HG02610 (cell line): ENCODE results near the gene GMDS.

Experiments
- ATAC-seq: cut with Tn5 transposase; IDR thresholded peaks from one replicate; pipeline ENCODE4 v1.9.1; 2021; ENCODE audit warnings: mild to moderate bottlenecking, moderate library complexity; ENCODE audit not compliant: unreplicated experiment

The GMDS gene

DNA sequence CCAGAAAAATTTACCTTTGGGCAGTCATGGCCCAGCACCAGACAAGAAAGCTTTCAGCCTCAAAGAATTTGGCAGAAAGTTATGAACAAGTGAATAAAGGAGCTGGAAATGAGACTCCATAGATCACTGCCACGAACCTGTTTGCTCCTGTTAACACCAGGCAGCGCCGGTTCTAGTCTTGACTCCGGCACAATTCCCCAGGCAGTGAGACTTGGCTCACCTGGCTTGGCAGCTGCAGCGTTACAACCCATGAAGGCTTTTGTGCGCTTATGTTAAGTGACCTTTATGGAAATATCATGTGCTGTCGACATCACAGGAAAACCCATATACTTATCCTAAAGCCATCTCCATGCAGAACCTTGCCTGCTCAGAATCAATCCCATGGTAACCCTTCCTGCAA, 657.9 kb downstream of the GMDS start:
- ATAC-seq, result no peak

DNA sequence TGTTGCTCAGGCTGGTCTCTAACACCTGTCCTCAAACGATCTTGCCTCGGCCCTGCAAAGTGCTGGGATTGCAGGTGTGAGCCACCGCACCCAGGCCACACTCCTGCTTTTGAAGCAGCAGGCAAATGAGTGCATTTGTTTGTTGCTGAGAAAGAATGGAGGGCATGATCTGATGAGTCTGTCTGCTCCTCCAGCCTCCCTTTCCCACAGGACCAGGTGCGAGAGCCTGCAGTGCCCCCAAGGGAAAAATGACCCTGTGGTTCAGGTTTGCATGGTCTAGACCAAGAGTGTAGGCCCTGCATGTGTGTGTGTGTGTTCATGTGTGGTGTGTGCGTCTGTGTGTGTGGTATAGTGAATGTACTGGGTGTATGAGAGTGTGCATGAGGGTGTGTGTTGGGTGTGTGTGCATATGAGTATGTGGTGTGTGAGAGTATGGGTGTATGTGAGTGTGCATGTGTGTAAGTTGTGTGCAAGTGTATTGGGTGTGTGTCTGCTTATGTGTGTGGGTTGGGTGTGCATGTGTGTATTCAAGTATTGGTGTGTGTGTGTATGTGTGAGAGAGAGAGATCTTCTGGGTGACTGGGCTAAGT, 658.4 kb downstream of the GMDS start:
- ATAC-seq, result no peak

DNA sequence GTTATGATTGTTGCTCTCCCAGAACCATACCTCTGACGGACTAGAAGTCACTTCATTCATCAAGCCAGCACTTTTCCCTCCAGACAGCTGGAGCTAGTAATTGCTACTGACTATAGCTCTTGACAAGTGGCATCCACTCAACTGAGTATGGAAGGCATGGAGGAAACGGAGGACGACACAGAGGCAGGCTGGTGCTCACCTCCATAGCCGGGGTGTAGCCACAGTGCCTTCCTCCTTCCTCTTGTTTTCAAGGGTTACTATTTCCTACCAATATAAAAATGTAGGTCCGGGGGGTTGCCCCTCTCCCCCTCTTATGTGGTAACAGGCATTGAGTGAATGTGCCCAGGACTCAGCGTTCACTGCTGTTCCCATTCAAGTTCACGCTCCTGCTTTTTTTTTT, 659.1 kb downstream of the GMDS start:
- ATAC-seq, result no peak

DNA sequence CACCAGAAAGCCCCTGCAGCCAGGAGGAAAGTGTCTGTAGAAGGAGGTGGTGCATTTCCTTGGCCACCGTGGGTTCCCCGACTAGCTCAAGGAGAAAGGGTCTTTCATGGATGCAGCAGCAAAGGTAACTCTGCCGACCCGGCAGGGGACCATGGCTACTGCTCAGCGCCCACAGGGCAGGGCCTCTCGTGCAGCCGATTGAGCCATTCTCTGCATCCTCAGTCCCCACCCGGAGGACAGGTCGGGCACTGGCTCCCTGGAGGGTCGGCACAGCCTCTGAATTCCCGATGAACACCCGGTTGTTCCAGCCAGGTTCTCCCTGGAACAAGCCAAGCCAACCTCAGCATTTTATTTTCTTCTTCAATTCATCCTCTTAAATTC, 659.7 kb downstream of the GMDS start:
- no peak for ATAC-seq

DNA sequence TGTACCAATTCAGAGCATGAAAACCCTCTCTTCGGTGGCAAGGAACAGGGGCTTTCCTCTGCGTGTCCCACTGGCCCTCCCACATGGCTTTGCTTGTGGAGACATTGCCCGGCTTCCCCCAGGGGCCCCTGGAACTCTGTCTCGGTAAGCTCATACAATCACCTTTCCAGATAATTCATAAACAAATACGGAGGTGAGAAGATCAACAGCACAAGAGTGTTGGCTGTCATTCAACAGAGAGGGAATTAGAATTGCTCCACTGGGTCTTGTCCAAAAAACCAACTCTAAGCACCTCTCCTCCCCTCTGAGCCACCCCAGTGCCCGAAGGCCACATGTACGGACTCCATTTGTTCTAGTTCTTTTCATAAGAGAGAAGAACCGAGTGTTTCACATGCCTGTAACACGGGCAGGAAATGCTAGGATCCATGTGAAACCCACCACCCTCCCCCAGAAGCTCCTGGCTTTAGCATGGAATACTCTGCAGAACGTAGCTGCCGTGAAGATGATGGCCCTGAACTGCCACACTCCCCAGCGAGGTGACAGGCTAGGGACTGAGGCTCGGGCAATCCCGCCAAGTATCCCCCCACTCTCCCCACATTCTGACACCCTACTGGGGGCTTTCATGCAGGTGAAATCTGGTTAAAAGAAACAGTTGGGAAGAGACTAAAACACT, 660.3 kb downstream of the GMDS start:
- ATAC-seq, result no peak

DNA sequence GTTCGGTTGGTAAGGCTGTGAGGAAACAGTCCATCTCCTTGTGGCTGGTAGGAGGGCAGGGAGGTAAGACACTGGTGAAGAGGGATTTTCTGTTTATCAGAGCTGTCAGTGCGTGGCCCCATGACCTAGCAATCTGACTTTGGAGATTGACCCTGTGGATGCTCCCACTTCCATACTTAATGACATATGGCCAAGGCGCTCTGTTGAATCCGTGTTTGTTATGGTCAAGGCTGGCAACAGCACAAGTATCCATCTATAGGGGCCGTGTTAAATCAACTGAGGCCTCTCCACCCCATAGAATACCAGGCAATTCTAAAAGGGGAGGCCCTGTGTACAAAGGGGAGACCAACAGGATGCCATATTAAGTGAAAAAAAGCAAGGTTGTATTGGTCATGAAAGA, 661.3 kb downstream of the GMDS start:
- ATAC-seq, result no peak

DNA sequence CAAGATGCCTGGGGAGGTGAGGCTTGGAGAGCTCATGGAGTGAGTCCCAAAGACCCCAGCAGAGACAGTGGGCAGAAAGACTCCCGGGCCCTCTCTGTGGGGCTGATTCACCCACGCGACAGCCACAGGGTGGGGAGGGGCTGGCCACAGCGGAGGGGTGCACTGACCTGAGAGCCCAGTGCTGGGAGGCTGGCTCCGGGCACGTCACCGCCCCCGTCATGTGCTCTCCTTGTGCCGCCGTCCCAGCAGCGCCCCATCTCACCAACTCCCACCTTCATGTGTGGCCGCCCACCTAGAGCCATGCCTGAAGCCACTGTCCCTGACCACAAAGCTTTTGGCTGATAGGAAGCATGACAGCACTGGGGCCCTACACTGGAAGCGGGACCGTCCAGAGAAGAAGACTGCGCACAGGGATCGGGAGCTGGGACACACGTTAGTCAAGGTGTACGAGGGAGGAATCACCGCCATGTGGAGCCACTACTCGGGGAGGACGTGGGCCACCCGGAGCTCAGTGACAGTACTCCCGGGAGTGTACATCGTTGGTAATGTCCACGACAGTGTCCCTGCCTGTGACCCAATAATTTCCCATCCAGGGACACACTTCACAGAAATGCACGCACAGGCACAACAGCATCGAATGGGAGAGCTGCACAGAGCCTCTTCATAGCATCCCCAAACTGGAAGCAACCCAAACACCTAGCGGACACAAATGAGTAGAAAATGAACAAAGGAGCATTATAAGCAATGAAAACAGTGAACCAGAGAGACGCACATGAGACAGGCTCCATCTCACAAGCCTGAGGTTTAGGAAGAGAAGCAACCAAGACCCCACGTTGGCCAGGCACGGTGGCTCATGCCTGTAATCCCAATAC, 664.0 kb downstream of the GMDS start:
- ATAC-seq, result no peak

DNA sequence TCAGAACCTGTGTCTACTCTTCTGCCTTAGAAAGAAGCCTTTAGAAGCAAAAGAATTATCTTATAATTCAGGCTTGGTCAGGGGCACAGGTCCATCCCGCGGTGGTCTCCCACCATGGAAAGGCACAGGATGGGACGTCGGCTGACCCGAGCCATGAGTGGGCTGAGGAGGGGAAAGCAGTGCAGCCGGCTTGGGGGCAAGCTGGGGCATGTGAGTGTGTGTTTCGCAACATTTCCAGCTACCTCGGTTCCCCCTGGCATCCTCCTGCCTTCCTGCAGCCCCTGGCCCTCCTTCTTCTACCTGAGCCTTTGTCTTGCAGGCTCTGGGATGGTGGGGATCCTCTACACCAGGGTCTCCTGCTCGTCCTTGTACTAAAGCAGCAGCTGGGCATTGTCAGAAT, 664.8 kb downstream of the GMDS start:
- ATAC-seq, result no peak

DNA sequence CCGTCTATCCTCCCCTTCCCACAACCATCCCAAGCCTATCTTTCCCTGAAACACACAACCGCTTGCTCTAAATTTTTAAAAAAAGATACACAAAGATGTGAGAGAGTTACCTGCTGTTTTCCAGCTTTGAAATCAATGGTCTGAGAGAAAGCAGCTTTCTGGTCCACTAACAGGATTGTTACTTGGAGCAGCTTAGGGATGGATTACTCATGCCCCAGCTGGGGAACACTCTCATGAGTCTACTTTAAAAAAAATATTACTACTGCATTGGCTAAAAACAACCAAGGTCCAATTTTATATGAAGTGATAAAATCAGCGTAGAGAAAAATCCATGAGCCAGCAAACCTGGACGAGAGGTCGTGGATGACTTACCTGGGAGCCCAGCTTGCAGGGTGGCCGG, 665.3 kb downstream of the GMDS start:
- ATAC-seq, result no peak

DNA sequence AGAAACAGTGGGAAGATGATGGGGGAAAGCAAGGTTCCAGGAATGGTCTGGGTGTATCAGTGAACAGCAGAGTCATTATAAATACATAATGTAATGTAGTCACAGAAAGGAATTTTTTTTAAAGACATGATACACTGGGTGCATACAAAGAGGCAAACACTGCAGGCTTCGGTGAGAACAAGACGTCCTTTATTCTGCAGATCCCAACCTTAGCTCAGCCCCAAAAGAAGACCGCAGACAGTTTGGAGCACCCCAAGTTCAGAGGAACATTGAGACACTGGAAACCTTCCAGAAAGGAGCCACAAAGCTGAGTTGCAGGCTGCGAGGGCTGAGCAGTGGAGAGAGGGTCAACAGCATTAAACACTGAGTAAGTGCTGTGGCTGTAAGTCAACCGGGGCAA, 666.3 kb downstream of the GMDS start:
- no peak for ATAC-seq

DNA sequence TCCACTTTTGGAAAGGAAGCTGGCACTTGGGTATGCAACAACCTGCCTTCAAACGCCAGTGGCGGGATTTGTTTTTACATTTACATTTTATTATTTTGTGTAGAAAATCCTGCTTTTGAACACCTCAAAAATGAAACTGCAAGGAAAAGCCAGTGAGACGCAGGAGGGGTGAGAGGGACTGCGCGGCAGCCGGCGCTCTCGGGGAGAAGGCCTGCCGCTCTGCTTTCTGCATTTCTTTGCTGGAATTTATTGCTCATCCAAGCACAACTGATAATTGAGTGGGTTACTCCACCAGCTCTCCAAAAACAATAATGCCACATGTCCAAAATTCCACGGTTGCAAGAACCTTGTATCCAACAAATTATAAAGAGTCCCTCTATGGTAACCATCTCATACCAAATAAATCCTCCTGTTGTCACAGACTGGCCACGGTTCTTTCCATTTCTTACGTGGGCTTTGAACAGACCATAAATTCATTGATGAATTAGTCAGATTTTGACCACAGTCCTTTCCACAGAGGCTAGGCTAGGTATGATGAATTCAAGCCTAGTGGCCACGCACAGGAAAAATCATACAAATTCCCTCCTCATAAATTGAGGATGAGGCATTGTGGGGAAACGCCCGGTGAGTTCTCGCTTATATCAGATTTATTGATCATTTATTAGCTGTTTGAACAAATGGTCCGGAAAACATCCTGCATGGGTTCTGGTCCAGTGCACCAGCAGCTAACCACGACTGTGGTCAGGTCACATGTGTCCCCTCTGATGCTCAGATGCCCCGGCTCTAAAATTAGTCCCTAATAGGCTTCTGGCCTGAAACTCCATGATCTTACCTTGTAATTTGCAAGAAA, 667.3 kb downstream of the GMDS start:
- ATAC-seq, result peak; percentile 43

DNA sequence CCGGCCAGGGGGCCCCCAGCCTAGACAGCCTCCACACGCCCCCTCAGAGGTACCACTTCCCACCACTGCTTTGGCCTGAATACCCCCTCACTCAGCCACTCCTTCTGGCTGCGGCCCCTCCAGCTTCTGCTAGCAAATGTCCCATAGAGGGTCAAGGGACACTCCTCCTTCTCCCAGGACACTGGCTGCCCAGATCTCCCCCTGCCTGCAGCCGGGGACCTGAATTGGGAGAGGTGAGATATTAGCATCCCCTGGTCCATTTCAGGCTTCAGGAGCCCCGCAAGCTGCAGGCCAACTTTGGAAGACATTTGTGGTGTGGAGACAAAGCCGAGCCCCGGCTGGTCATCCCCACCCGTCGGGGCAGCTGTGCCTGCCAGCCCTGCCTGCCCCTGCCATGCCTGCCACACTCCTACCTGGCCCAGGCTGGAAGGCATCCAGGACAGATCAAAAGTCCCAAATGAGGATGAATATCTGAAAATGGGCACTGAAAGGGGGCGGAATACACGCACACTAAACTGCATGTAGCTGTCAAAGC, 668.2 kb downstream of the GMDS start:
- ATAC-seq, result no peak

DNA sequence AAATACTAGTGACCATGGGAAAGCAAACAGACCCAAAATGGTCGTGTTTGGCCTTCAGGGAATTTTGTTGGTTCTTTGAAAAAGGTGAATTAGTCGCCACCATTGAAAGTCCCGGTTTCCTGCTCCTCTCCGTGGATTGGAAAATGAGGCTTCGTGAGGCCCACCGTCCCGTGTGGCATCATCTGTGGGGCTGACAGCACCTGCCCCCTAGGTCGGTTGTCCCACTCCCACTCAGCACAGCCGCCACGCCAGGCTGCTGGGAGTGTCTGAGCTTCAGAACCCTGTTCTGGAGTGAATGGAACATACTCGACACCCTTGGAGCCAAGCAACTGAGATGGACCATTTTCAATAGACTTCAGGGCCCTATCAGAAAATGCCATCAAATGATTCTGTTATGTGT, 668.7 kb downstream of the GMDS start:
- no peak for ATAC-seq

DNA sequence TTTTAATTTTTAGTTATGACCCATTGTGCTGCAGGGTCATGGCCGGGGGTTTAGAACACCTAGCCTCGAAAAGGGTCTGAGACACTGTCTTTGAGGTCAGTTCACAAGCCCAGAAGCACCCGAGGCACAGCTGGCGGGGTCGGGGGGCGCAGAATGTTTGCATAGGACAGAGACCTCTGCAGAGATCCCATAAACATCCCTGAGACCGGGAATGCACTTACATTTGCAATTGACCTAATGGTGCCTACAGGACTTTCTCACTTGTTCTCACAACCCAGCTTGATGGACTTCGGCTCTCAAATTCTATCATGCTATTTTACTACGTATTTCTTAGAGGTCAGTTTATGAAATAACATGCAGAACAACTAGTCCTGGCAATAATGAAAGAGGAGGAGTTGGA, 669.2 kb downstream of the GMDS start:
- no peak for ATAC-seq

DNA sequence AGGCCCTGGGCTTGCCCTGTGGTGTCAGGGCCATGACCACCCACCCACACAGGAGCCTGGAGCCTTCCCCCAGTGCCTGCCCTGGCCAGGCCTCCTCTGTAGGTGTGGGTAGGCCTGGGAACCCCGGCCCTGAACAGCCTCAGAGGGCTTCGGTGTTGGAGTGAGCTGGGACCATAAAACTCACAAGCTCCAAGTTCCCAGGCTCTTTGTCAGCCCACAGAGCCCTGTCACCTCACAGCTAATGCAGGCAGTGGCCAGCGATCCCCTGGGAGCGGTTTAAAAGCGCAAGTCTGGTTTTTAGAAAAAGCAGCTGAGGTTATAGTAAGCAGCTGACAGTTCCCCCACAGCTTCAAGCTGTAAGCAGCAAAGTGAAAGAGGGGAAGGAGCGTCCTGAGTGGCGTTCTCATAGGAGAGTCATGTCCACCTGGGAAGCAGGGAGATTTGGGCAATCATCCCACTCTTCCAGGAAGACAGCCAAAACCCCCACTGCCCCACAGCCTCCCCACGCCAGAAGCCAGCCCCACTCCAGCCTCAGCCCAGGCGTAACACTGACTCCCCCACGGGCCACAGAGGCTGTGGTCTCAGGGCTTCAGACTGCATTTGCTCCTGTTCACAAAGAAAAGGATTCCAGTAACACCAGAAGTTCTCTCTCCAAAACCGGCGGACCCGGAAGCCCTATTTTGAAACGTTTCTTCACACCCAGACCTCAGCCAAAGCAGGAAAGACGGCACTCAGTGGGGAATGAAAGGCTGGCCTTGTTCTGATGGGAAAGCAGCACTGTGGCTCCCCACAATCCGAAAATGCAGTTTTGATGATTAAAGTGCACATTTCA, 670.0 kb downstream of the GMDS start:
- ATAC-seq, result peak; percentile 51

DNA sequence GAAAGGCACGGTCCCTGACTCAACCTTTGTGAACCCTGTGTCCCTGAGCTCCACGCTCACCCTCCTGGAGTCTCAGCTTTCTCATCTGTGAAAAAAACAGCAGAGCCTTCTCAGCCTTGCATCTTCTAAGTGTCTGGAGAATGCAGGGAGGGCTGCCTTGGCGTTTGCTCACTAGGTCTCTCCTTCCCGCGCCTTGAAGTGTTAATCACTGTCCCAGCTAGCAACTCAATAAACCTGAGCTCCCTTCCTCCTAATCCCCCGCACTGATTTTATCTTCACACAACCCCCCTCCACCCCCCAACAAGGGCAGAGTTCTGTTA, 670.6 kb downstream of the GMDS start:
- ATAC-seq, result no peak

DNA sequence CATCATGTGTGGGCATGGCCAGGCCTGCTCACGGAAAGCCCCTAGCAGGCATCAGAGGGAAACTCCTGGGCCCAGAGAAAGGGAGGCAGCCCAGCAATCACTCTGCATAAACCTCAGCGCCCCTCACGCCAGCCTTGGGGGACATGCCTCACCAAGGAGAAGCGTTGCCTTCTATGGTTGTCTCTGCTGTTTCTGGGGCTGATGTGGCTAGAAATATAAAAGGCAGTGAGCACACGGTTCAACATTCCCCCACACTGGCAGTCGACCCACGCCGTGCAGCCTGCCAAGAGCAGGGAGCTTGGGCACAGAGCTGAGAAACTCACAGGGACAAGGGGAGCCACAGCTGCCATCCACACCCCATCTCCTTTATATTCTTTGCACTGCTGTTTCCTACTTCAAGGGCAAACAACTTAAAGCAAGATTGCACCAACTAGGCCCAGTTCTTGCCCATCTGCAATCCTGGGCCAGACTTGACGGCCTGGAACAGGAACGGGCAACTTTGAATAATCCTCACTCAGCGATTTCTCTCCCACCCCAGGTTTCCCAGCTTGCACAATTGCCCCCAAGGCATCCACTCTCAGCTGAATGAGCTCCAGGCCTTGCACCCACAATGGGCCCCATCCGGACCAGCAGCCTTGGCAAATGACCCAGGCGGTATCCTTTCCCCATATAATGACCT, 671.2 kb downstream of the GMDS start:
- no peak for ATAC-seq
